ENCODE data around the gene MPL. TPM values are rescaled to one million over a fixed set of nuclear protein-coding genes. Genes with fewer than 3 reads are reported as not detected.
"Not testable (repeated sequence)": the region's sequence is repeated elsewhere in the genome, so short reads cannot be mapped to it uniquely, and the experiment has no call there.

MPL gene
- total RNA-seq, 1 donor from 2014 or later: not detected

GRCh38 chr1:43392702-43393101 is 55.1 kb downstream of the MPL start:
- no peak for DNase-seq (ENCODE audit: low read depth)
- no peak for TF ChIP-seq CTCF (conservative IDR thresholded peaks at IDR 0.05; ENCODE audit: low read depth, low read length)

GRCh38 chr1:43395523-43395922 is 57.9 kb downstream of the MPL start:
- TF ChIP-seq CTCF (conservative IDR thresholded peaks at IDR 0.05; ENCODE audit: low read depth, low read length): no peak
- no peak overlapping the region for H3K4me3 ChIP-seq (ENCODE audit: low read depth, low read length)
- DNase-seq (ENCODE audit: low read depth): no peak

More at GRCh38 chr1:43392702-43393101, 55.1 kb downstream of the MPL start:
- no peak overlapping the region for H3K4me3 ChIP-seq (ENCODE audit: low read depth, low read length)

GRCh38 chr1:43396059-43396458 is 58.4 kb downstream of the MPL start:
- H3K4me3 ChIP-seq (ENCODE audit: low read depth, low read length): no peak overlapping the region
- DNase-seq (ENCODE audit: low read depth): no peak
- TF ChIP-seq CTCF (conservative IDR thresholded peaks at IDR 0.05; ENCODE audit: low read depth, low read length): no peak

GRCh38 chr1:43398227-43398626 is 60.6 kb downstream of the MPL start:
- no peak for DNase-seq (ENCODE audit: low read depth)
- H3K4me3 ChIP-seq (ENCODE audit: low read depth, low read length): no peak overlapping the region
- no peak for TF ChIP-seq CTCF (conservative IDR thresholded peaks at IDR 0.05; ENCODE audit: low read depth, low read length)

- H3K4me3 ChIP-seq (ENCODE audit: low read depth, low read length); DNase-seq (ENCODE audit: low read depth): not testable (repeated sequence)
Observed at GRCh38 chr1:43400441-43400840, 62.8 kb downstream of the MPL start.

- TF ChIP-seq CTCF (conservative IDR thresholded peaks at IDR 0.05; ENCODE audit: low read depth, low read length): no peak
- no peak overlapping the region for H3K4me3 ChIP-seq (ENCODE audit: low read depth, low read length)
- DNase-seq (ENCODE audit: low read depth): no peak
Observed at GRCh38 chr1:43402089-43402865, 64.7 kb downstream of the MPL start.

Other genes starting within 250 kb of the MPL start
- 117 and 173 TPM in 2 replicates for gene EBNA1BP2, start 165.5 kb upstream of the MPL start, total RNA-seq
- gene CFAP57, start 165.5 kb upstream of the MPL start, total RNA-seq: 0.07 and 0.46 TPM in 2 replicates
- gene TMEM125, start 67.8 kb upstream of the MPL start, total RNA-seq: 4.9 and 7.0 TPM in 2 replicates
- 0.29 and 2.5 TPM in 2 replicates for gene C1orf210, start 52.2 kb upstream of the MPL start, total RNA-seq
- gene TIE1, start 36.8 kb upstream of the MPL start, total RNA-seq: 1.1 and 1.2 TPM in 2 replicates
- gene CDC20, start 21.2 kb downstream of the MPL start, total RNA-seq: 166 and 308 TPM in 2 replicates
- gene ELOVL1, start 30.2 kb downstream of the MPL start, total RNA-seq: 100 and 143 TPM in 2 replicates
- gene MED8, start 52.0 kb downstream of the MPL start, total RNA-seq: 25.2 and 41.7 TPM in 2 replicates
- 7.7 and 10.6 TPM in 2 replicates for gene SZT2, start 52.1 kb downstream of the MPL start, total RNA-seq
- 124 and 135 TPM in 2 replicates for gene HYI, start 116.1 kb downstream of the MPL start, total RNA-seq
- gene PTPRF, start 193.1 kb downstream of the MPL start, total RNA-seq: 138 and 155 TPM in 2 replicates